Measurements from ENCODE around the gene WNT3.

WNT3 gene

GRCh38 chr17:46722662-46723285 lies 95.7 kb downstream of the WNT3 start:
- peak; percentile 25 for DNase-seq

DNA sequence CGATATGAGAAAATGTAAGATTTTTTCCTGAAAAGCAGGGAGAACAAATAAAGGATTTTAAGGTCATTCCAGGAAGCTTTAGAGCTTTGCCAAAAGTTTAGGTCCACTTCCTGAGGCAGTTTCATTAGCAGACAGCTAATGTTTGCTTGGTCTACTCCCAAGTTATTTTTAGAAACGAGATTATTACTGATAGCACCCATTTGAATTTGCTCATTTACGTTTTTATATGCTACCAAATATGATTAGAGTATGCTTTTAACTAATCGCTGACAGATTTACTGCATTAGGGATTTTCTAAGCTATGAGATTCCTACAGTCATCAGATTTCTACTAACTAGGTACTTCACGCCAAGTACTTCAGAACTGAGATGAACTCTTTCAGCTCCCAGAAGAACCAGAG lies 98.1 kb downstream of the WNT3 start:
- peak; percentile 73 for DNase-seq

DNA sequence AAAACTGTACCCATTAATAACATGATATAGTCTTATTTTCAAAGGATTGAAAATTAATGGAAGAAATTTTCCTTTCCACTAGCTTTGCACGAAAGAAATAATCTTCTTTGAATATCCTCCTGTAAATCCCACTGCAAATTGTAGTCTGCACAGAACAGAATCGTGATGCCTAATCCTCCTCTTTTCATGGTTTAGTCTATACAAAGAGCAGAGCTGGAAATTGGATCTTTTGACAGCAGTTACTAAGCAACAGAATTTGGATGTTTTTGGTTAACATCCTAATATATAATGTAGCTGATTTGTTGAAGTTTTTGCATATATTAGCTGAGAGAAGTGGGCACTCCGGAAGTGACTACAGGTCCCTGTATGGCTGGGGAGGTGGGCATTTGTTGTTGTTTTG lies 98.6 kb downstream of the WNT3 start:
- DNase-seq, result no peak

DNA sequence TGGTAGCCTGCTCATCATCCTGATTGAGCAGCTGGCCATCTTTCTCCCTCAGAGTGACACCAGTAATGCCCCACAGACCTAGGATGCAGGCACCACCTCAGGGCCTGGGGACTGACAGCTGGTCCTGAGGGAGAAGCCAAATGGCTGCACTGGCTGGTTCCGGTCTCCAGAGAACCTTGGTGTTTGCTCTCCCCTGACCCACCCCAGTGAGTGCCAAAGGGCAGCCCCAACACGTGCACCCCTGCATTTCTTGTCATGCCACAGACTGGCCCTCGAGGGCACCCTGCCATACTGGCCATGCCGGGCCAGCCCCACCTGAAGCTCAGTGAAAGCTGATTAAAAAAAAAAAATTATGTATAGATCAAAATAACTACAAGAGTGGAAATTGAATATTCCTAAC lies 100.5 kb downstream of the WNT3 start:
- DNase-seq, result no peak

Measured in DMS79 (cell line).